ENCODE data around the gene HS1BP3. TPM values are rescaled to one million over a fixed set of nuclear protein-coding genes. Genes with fewer than 3 reads are reported as not detected.

The HS1BP3 gene
- total RNA-seq, 3 donors from 2014 or later (not counting 1 experiment from before 2014, with no cell fraction given) = 17.4 to 25.7 (median 22.8) TPM

- Mint-ChIP-seq H3K36me3 (no peaks in the 10 kb centered on the region), H3K4me3 (no peak overlapping the region), H3K27ac (no peak overlapping the region), H3K9me3 (no peaks in the 10 kb centered on the region), H3K27me3 (ENCODE audit: low read depth in 2 of 2) (no peaks in the 10 kb centered on the region), H3K4me1 (peaks cover 20 to 23% of the 10 kb centered on the region in 2 donors)
- no peaks in the 10 kb centered on the region for H3K36me3 ChIP-seq (ENCODE audit: control insufficient read depth, insufficient read depth, low read length)
- H3K27ac ChIP-seq (ENCODE audit: low read length) = no peak overlapping the region
- H3K4me1 ChIP-seq (ENCODE audit: control insufficient read depth, insufficient read depth, low read length) = peaks cover 33% of the 10 kb centered on the region
- no peak for ATAC-seq
- whole genome bisulfite sequencing (ENCODE audit: insufficient coverage) = 89% methylated on average over 12 of the region's 12 CpGs
- no peak overlapping the region for H3K4me3 ChIP-seq (ENCODE audit: low read length)
- H3K27me3 ChIP-seq (ENCODE audit: control insufficient read depth, insufficient read depth, low read length) = no peaks in the 10 kb centered on the region
- TF ChIP-seq, protein P1, sequence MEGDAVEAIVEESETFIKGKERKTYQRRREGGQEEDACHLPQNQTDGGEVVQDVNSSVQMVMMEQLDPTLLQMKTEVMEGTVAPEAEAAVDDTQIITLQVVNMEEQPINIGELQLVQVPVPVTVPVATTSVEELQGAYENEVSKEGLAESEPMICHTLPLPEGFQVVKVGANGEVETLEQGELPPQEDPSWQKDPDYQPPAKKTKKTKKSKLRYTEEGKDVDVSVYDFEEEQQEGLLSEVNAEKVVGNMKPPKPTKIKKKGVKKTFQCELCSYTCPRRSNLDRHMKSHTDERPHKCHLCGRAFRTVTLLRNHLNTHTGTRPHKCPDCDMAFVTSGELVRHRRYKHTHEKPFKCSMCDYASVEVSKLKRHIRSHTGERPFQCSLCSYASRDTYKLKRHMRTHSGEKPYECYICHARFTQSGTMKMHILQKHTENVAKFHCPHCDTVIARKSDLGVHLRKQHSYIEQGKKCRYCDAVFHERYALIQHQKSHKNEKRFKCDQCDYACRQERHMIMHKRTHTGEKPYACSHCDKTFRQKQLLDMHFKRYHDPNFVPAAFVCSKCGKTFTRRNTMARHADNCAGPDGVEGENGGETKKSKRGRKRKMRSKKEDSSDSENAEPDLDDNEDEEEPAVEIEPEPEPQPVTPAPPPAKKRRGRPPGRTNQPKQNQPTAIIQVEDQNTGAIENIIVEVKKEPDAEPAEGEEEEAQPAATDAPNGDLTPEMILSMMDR (IDR thresholded peaks at IDR 0.05) = no peak
- intact Hi-C loops (cut with micrococcal nuclease) = no loop called here
- DNase-seq = no peak
- no peaks in the 10 kb centered on the region for H3K9me3 ChIP-seq (ENCODE audit: control insufficient read depth, insufficient read depth, low read length)
Observed at GRCh38 chr2:20599001-20599600, 51.8 kb downstream of the HS1BP3 start.

GRCh38 chr2:20597860-20598183 is 53.1 kb downstream of the HS1BP3 start:
- no peaks in the 10 kb centered on the region for H3K36me3 Mint-ChIP-seq
- Histone ChIP-seq H3K27ac (ENCODE audit: low read length) (no peak overlapping the region), H3K27me3 (ENCODE audit: control insufficient read depth, insufficient read depth, low read length) (no peaks in the 10 kb centered on the region), H3K36me3 (ENCODE audit: control insufficient read depth, insufficient read depth, low read length) (no peaks in the 10 kb centered on the region), H3K9me3 (ENCODE audit: control insufficient read depth, insufficient read depth, low read length) (no peaks in the 10 kb centered on the region), H3K4me1 (ENCODE audit: control insufficient read depth, insufficient read depth, low read length) (peaks cover 38% of the 10 kb centered on the region), H3K4me3 (ENCODE audit: low read length) (no peak overlapping the region)
- peaks cover 25 to 27% of the 10 kb centered on the region in 2 donors for H3K4me1 Mint-ChIP-seq
- ATAC-seq (no peak), DNase-seq (no peak)
- no peaks in the 10 kb centered on the region for H3K27me3 Mint-ChIP-seq (ENCODE audit: low read depth in 2 of 2)
- H3K9me3 Mint-ChIP-seq = no peaks in the 10 kb centered on the region
- peak overlapping the region; percentile 94 to 98 for H3K27ac Mint-ChIP-seq
- TF ChIP-seq, protein P1 (IDR thresholded peaks at IDR 0.05) = no peak
- intact Hi-C loops (cut with micrococcal nuclease) = no loop called here
- no peak overlapping the region for H3K4me3 Mint-ChIP-seq
- WGBS (ENCODE audit: insufficient coverage) = 98% methylated on average over 4 of the region's 6 CpGs

DNA sequence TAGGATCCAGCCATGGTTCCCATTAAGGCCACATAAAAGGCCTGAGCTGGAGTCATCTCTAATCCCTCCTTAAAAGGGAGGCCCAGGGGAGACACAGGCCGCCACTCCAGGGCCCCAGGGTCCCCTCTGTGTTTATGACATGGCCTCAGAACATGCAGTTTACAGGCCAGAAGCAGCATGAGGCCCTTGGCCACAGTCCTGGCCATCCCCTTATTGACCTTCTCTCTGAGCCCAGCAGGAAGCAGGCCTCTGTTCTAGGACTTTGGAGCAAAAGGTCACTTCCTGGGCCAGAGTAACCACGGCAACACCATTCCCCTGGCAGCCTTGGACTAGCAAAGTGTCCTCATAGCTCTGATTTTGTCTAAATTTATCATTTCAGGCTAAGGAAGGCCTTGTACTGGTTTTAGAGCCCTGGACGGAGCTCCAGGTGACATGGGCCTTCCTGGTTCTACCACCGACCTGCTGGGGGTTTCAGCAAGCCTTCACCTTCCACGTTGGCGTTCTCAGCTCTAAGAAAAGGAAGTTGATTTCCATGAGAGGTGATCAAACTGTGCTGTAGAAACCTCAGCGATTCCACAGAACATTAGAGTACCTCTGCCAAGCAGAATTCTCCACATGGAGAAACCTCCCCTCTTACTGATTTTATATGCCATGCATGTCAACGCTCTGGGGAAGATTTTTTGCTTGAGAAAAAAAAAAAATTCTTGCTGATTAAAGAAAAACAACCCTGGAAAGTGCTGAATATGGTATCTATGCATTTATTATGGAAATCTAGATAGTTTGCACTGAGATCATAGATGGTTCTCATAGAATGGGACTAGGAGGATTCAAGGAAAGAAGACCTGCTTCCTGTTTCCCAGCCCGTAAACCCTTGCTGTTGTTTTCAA is 53.7 kb downstream of the HS1BP3 start:
- Mint-ChIP-seq H3K27ac (peak overlapping the region; percentile 94 to 98), H3K27me3 (ENCODE audit: low read depth in 2 of 2) (no peaks in the 10 kb centered on the region), H3K9me3 (no peaks in the 10 kb centered on the region), H3K4me1 (peaks cover 27 to 28% of the 10 kb centered on the region in 2 donors), H3K4me3 (no peak overlapping the region), H3K36me3 (no peaks in the 10 kb centered on the region)
- no peak for ATAC-seq
- no peaks in the 10 kb centered on the region for H3K36me3 ChIP-seq (ENCODE audit: control insufficient read depth, insufficient read depth, low read length)
- WGBS (ENCODE audit: insufficient coverage) = 84% methylated on average over 8 of the region's 9 CpGs
- DNase-seq = no peak
- H3K9me3 ChIP-seq (ENCODE audit: control insufficient read depth, insufficient read depth, low read length) = no peaks in the 10 kb centered on the region
- H3K27ac ChIP-seq (ENCODE audit: low read length) = peak overlapping the region; percentile 94
- no peaks in the 10 kb centered on the region for H3K27me3 ChIP-seq (ENCODE audit: control insufficient read depth, insufficient read depth, low read length)
- TF ChIP-seq, protein P1 (IDR thresholded peaks at IDR 0.05) = no peak
- H3K4me1 ChIP-seq (ENCODE audit: control insufficient read depth, insufficient read depth, low read length) = peaks cover 38% of the 10 kb centered on the region
- H3K4me3 ChIP-seq (ENCODE audit: low read length) = no peak overlapping the region
- intact Hi-C loops (cut with micrococcal nuclease) = no loop called here

Measured in natural killer cell (primary cell).